Measurements from ENCODE around the gene AIFM3. TPM values are rescaled to one million over a fixed set of nuclear protein-coding genes. Genes with fewer than 3 reads are reported as not detected.

AIFM3 gene
- polyA plus RNA-seq, 1 donor from 2014 or later: 1.1 TPM

GRCh38 chr22:20976291-20976877 lies 9.3 kb downstream of the AIFM3 start:
- H2AFZ ChIP-seq (ENCODE audit: low read depth, low read length): no peak overlapping the region
- no peaks in the 10 kb centered on the region for H4K20me1 ChIP-seq (ENCODE audit: insufficient read depth)
- no peaks in the 10 kb centered on the region for H3K9me2 ChIP-seq (ENCODE audit: insufficient read depth, low read length)
- TF ChIP-seq TAF1 (IDR thresholded peaks at IDR 0.05; ENCODE audit: low read depth) (no peak), EP300 (conservative IDR thresholded peaks at IDR 0.05; ENCODE audit: poor library complexity, severe bottlenecking) (no peak), POLR2AphosphoS5 (IDR thresholded peaks at IDR 0.05) (no peak), CTCF (IDR thresholded peaks at IDR 0.05; ENCODE audit: poor library complexity, severe bottlenecking) (no peak), REST (IDR thresholded peaks at IDR 0.05; ENCODE audit: borderline replicate concordance) (no peak), RAD21 (conservative IDR thresholded peaks at IDR 0.05) (no peak), EZH2 (IDR thresholded peaks at IDR 0.05; ENCODE audit: borderline replicate concordance, insufficient read depth, low read length, poor library complexity, severe bottlenecking) (no peak), SMC3 (conservative IDR thresholded peaks at IDR 0.05; ENCODE audit: poor library complexity) (no peak), MXI1 (conservative IDR thresholded peaks at IDR 0.05; ENCODE audit: poor library complexity, severe bottlenecking) (no peak)
- H3K9me3 ChIP-seq (ENCODE audit: low read length): no peaks in the 10 kb centered on the region
- no peaks in the 10 kb centered on the region for H3K27me3 ChIP-seq (ENCODE audit: insufficient read depth, low read depth, low read length)
- H3K79me2 ChIP-seq (replicated peaks; ENCODE audit: insufficient read depth, low read length): no peaks in the 10 kb centered on the region
- H3F3A ChIP-seq (ENCODE audit: insufficient read depth, low read length, poor library complexity, severe bottlenecking): no peaks in the 10 kb centered on the region
- no peak overlapping the region for H3K9ac ChIP-seq (ENCODE audit: low read length)
- H3K4me3 ChIP-seq (ENCODE audit: low read length): no peak overlapping the region
- H3K36me3 ChIP-seq (ENCODE audit: insufficient read depth, low read length): no peaks in the 10 kb centered on the region
- H3K27ac ChIP-seq (ENCODE audit: low read length): no peak overlapping the region
- H3K4me2 ChIP-seq (ENCODE audit: low read length): no peak overlapping the region

- Histone ChIP-seq H3K36me3 (ENCODE audit: insufficient read depth, low read length) (no peaks in the 10 kb centered on the region), H2AFZ (ENCODE audit: low read depth, low read length) (no peak overlapping the region), H3K9ac (ENCODE audit: low read length) (no peak overlapping the region), H3K4me3 (ENCODE audit: low read length) (no peak overlapping the region), H3K27me3 (ENCODE audit: insufficient read depth, low read depth, low read length) (no peaks in the 10 kb centered on the region), H3K9me2 (ENCODE audit: insufficient read depth, low read length) (no peaks in the 10 kb centered on the region), H3F3A (ENCODE audit: insufficient read depth, low read length, poor library complexity, severe bottlenecking) (no peaks in the 10 kb centered on the region), H3K9me3 (ENCODE audit: low read length) (no peaks in the 10 kb centered on the region), H3K4me2 (ENCODE audit: low read length) (no peak overlapping the region), H4K20me1 (ENCODE audit: insufficient read depth) (no peaks in the 10 kb centered on the region), H3K79me2 (replicated peaks; ENCODE audit: insufficient read depth, low read length) (no peaks in the 10 kb centered on the region), H3K27ac (ENCODE audit: low read length) (no peak overlapping the region)
- TF ChIP-seq REST (IDR thresholded peaks at IDR 0.05; ENCODE audit: borderline replicate concordance) (no peak), SMC3 (conservative IDR thresholded peaks at IDR 0.05; ENCODE audit: poor library complexity) (no peak), CTCF (IDR thresholded peaks at IDR 0.05; ENCODE audit: poor library complexity, severe bottlenecking) (no peak), EZH2 (IDR thresholded peaks at IDR 0.05; ENCODE audit: borderline replicate concordance, insufficient read depth, low read length, poor library complexity, severe bottlenecking) (no peak), RAD21 (conservative IDR thresholded peaks at IDR 0.05) (no peak), POLR2AphosphoS5 (IDR thresholded peaks at IDR 0.05) (no peak), MXI1 (conservative IDR thresholded peaks at IDR 0.05; ENCODE audit: poor library complexity, severe bottlenecking) (no peak), TAF1 (IDR thresholded peaks at IDR 0.05; ENCODE audit: low read depth) (no peak), EP300 (conservative IDR thresholded peaks at IDR 0.05; ENCODE audit: poor library complexity, severe bottlenecking) (no peak)
These were observed 10.0 kb downstream of the AIFM3 start for GRCh38 chr22:20977019-20977418.

Measured in neural cell (in vitro differentiated cells).